K562 (cell line): Measurements from ENCODE around the gene MAP1LC3B. TPM values are rescaled to one million over a fixed set of nuclear protein-coding genes. Genes with fewer than 3 reads are reported as not detected.

ENCODE experiments used
- CHD1 ChIP-seq: fragments of 200-600 bp; sonication (generic); IDR thresholded peaks from one replicate; pipeline ENCODE4 v1.6.1; 2012; ENCODE audit warnings: mild to moderate bottlenecking, moderate library complexity, low read length, inconsistent platforms
- ETV5 ChIP-seq: sonication (generic); formaldehyde crosslinking; IDR thresholded peaks from 2 replicates; pipeline ENCODE4 v1.4.0; 2020; ENCODE audit warnings: low read depth, mild to moderate bottlenecking, missing genetic modification reagents
- GABPB1 ChIP-seq: sonication (generic); formaldehyde crosslinking; IDR thresholded peaks from 2 replicates; pipeline ENCODE4 v1.8.0; 2022; ENCODE audit warnings: mild to moderate bottlenecking, missing genetic modification reagents
- PHB ChIP-seq: fragments of 250-450 bp; sonication (Bioruptor Pico); IDR thresholded peaks from 2 replicates; pipeline ENCODE4 v1.5.0; 2021
- POLR2A ChIP-seq: fragments of 450-650 bp; conservative IDR thresholded peaks from 2 replicates; pipeline ENCODE4 v1.6.1; 2016
- POLR3G ChIP-seq: IDR thresholded peaks from 2 replicates; pipeline ENCODE4 v1.6.1; 2011; ENCODE audit not compliant: insufficient read length, insufficient replicate concordance; ENCODE audit errors: extremely low read depth
- THRA ChIP-seq: fragments of 450-650 bp; IDR thresholded peaks from 2 replicates; pipeline ENCODE4 v1.6.1; 2017; ENCODE audit warnings: mild to moderate bottlenecking, moderate library complexity
- ZNF197 ChIP-seq: fragments of 200-800 bp; sonication (Bioruptor generic); IDR thresholded peaks from 2 replicates; pipeline ENCODE4 v1.6.1; 2016; ENCODE audit warnings: low read depth, missing genetic modification characterization, missing compliant biosample characterization
- ZNF311 ChIP-seq: fragments of 250-450 bp; sonication (Bioruptor Pico); IDR thresholded peaks from 2 replicates; pipeline ENCODE4 v1.4.0; 2020; ENCODE audit warnings: mild to moderate bottlenecking, moderate library complexity
- polyA plus RNA-seq, 8 experiments: library from polyadenylated mRNA; depleted of rRNA in 4 of 8; stranded (reverse) in 5 of 8; unstranded in 3 of 8; fragments of >200 nt; fragmentation: Nextera tagmentation in 2 of 8; fragmentation: Illumina TruSeq in 1 of 8; extraction: Ambion mirVana in 2 of 8; extraction: Trizol in 1 of 8; gene quantifications; 2 replicates each; pipeline versions ENCODE4 v1.2.1 to v1.2.3, GENCODE V29; 2011 to 2014; ENCODE audit warnings: inconsistent platforms in 1 of 8, missing spikeins in 1 of 8
- total RNA-seq, 7 experiments: library from RNA; depleted of rRNA in 6 of 7; stranded (reverse); fragments of >200 nt in 6 of 7; fragmentation: Illumina TruSeq in 2 of 7; extraction: Trizol in 2 of 7; gene quantifications; 2 replicates each; pipeline versions ENCODE4 v1.2.1 to v1.2.3, GENCODE V29; 2011 to 2021; ENCODE audit warnings: low replicate concordance in 1 of 7
- TF ChIP-seq, protein P1 (sequence below): sonication (generic); formaldehyde crosslinking; IDR thresholded peaks from 2 replicates; pipeline ENCODE4 v1.8.0; 2023; ENCODE audit warnings: missing genetic modification reagents, mild to moderate bottlenecking, borderline replicate concordance
- TF ChIP-seq, protein P2 (sequence below): fragments of 450-650 bp; IDR thresholded peaks from one replicate; pipeline ENCODE4 v1.6.1; 2018; ENCODE audit warnings: mild to moderate bottlenecking, moderate library complexity; ENCODE audit not compliant: partially characterized antibody
- TF ChIP-seq, protein P3 (sequence below), 2 experiments: fragments of 450-650 bp; IDR thresholded peaks; 2 replicates each; pipeline ENCODE4 v1.6.1; 2016
- TF ChIP-seq, protein P4 (sequence below): conservative IDR thresholded peaks from 2 replicates; pipeline ENCODE4 v1.6.1; 2011; ENCODE audit warnings: low read depth, mild to moderate bottlenecking, low read length; ENCODE audit not compliant: control insufficient read depth
- TF ChIP-seq, protein P5 (sequence below): fragments of 200-800 bp; sonication (Bioruptor generic); IDR thresholded peaks from 2 replicates; pipeline ENCODE4 v1.6.1; 2017; ENCODE audit warnings: missing genetic modification characterization, missing compliant biosample characterization

The MAP1LC3B gene
- total and polyA plus RNA-seq, 9 of the 15 experiments (the other 6 are each of a cell fraction or from before 2014, with no cell fraction given): 16.0 to 81.5 (median 36.7) TPM

DNA sequence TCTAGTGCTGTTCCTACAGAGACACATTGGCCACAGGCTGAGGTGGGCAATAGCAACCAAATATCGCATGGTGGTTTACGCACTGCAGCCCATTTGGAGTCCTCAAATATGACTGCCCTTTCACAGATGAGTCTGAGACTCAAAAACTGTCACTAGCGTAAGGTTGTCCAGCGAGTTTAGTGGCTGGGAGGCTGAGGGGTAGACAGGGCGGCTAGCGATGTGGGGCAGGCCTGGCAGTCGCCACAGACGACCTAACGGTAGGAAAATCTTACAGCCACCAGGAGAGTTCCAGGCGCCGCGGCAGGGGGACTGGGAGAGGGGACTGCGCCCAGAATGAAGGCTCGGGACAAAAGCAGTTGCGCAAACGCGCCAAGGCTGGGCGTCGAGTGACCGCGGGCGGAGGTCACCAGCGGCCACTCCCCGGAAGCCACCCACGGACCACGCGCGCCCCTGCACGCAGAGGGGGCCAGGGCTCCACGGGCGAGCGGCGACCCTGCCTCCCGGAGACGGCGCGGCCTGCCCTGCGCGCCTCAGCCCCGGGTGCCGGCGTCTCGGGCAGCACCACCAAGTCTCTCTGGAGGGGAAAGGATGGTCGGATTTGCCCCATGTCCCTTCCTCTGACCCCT lies 699 bp upstream of the MAP1LC3B start (continued):
- TF ChIP-seq, protein P1, sequence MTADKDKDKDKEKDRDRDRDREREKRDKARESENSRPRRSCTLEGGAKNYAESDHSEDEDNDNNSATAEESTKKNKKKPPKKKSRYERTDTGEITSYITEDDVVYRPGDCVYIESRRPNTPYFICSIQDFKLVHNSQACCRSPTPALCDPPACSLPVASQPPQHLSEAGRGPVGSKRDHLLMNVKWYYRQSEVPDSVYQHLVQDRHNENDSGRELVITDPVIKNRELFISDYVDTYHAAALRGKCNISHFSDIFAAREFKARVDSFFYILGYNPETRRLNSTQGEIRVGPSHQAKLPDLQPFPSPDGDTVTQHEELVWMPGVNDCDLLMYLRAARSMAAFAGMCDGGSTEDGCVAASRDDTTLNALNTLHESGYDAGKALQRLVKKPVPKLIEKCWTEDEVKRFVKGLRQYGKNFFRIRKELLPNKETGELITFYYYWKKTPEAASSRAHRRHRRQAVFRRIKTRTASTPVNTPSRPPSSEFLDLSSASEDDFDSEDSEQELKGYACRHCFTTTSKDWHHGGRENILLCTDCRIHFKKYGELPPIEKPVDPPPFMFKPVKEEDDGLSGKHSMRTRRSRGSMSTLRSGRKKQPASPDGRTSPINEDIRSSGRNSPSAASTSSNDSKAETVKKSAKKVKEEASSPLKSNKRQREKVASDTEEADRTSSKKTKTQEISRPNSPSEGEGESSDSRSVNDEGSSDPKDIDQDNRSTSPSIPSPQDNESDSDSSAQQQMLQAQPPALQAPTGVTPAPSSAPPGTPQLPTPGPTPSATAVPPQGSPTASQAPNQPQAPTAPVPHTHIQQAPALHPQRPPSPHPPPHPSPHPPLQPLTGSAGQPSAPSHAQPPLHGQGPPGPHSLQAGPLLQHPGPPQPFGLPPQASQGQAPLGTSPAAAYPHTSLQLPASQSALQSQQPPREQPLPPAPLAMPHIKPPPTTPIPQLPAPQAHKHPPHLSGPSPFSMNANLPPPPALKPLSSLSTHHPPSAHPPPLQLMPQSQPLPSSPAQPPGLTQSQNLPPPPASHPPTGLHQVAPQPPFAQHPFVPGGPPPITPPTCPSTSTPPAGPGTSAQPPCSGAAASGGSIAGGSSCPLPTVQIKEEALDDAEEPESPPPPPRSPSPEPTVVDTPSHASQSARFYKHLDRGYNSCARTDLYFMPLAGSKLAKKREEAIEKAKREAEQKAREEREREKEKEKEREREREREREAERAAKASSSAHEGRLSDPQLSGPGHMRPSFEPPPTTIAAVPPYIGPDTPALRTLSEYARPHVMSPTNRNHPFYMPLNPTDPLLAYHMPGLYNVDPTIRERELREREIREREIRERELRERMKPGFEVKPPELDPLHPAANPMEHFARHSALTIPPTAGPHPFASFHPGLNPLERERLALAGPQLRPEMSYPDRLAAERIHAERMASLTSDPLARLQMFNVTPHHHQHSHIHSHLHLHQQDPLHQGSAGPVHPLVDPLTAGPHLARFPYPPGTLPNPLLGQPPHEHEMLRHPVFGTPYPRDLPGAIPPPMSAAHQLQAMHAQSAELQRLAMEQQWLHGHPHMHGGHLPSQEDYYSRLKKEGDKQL (CRISPR knock-in tag): no peak
- TF ChIP-seq PHB (CRISPR knock-in tag): 0 out of 2 replicates have a peak, but pooled peaks have one; percentile 81
- TF ChIP-seq POLR2A: 0 out of 2 replicates have a peak, but pooled peaks have one; percentile 5
- peak; percentile 47 for TF ChIP-seq CHD1
- TF ChIP-seq POLR3G: no peak
- peak; percentile 77 for TF ChIP-seq GABPB1
- no peak for TF ChIP-seq THRA
- TF ChIP-seq, protein P2, sequence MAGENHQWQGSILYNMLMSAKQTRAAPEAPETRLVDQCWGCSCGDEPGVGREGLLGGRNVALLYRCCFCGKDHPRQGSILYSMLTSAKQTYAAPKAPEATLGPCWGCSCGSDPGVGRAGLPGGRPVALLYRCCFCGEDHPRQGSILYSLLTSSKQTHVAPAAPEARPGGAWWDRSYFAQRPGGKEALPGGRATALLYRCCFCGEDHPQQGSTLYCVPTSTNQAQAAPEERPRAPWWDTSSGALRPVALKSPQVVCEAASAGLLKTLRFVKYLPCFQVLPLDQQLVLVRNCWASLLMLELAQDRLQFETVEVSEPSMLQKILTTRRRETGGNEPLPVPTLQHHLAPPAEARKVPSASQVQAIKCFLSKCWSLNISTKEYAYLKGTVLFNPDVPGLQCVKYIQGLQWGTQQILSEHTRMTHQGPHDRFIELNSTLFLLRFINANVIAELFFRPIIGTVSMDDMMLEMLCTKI: no peak
- TF ChIP-seq, protein P3, sequence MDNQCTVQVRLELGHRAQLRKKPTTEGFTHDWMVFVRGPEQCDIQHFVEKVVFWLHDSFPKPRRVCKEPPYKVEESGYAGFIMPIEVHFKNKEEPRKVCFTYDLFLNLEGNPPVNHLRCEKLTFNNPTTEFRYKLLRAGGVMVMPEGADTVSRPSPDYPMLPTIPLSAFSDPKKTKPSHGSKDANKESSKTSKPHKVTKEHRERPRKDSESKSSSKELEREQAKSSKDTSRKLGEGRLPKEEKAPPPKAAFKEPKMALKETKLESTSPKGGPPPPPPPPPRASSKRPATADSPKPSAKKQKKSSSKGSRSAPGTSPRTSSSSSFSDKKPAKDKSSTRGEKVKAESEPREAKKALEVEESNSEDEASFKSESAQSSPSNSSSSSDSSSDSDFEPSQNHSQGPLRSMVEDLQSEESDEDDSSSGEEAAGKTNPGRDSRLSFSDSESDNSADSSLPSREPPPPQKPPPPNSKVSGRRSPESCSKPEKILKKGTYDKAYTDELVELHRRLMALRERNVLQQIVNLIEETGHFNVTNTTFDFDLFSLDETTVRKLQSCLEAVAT (IDR thresholded peaks at IDR 0.05): 0 out of 4 replicates have a peak, but pooled peaks of 1 of the 2 experiments have one; percentile 49
- TF ChIP-seq, protein P4, sequence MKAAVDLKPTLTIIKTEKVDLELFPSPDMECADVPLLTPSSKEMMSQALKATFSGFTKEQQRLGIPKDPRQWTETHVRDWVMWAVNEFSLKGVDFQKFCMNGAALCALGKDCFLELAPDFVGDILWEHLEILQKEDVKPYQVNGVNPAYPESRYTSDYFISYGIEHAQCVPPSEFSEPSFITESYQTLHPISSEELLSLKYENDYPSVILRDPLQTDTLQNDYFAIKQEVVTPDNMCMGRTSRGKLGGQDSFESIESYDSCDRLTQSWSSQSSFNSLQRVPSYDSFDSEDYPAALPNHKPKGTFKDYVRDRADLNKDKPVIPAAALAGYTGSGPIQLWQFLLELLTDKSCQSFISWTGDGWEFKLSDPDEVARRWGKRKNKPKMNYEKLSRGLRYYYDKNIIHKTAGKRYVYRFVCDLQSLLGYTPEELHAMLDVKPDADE: no peak
- 0 out of 2 replicates have a peak, but pooled peaks have one; percentile 28 for TF ChIP-seq ZNF311
- peak; percentile 64; the same call in 1 of the 2 replicates for TF ChIP-seq ETV5 (CRISPR knock-in tag)
- TF ChIP-seq, protein P5, sequence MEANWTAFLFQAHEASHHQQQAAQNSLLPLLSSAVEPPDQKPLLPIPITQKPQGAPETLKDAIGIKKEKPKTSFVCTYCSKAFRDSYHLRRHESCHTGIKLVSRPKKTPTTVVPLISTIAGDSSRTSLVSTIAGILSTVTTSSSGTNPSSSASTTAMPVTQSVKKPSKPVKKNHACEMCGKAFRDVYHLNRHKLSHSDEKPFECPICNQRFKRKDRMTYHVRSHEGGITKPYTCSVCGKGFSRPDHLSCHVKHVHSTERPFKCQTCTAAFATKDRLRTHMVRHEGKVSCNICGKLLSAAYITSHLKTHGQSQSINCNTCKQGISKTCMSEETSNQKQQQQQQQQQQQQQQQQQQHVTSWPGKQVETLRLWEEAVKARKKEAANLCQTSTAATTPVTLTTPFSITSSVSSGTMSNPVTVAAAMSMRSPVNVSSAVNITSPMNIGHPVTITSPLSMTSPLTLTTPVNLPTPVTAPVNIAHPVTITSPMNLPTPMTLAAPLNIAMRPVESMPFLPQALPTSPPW: no peak
- TF ChIP-seq ZNF197: 0 out of 2 replicates have a peak, but pooled peaks have one; percentile 12
